ENCODE measurements around the gene CCDC51. TPM values are rescaled to one million over a fixed set of nuclear protein-coding genes. Genes with fewer than 3 reads are reported as not detected.
"Not testable (repeated sequence)": the region's sequence is repeated elsewhere in the genome, so short reads cannot be mapped to it uniquely, and the experiment has no call there.

Gene CCDC51, protein sequence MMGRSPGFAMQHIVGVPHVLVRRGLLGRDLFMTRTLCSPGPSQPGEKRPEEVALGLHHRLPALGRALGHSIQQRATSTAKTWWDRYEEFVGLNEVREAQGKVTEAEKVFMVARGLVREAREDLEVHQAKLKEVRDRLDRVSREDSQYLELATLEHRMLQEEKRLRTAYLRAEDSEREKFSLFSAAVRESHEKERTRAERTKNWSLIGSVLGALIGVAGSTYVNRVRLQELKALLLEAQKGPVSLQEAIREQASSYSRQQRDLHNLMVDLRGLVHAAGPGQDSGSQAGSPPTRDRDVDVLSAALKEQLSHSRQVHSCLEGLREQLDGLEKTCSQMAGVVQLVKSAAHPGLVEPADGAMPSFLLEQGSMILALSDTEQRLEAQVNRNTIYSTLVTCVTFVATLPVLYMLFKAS
- total RNA-seq (2014; rRNA removed; shearing (Covaris generic)) = 10.6 and 11.0 TPM in 2 replicates

- peak; percentile 94 for DNase-seq (ENCODE audit: low read depth)
Measured at GRCh38 chr3:48439820-48440589, at the start of gene CCDC51, which contains the start of gene TMA7. Gene CCDC51, minus strand, starts transcription at chr3:48440119. Its CDS starts 4,991 bp downstream, at chr3:48435128. Gene TMA7, plus strand, starts transcription at chr3:48440257. Its CDS starts 40 bp downstream, at chr3:48440297.

- no peak for DNase-seq (ENCODE audit: low read depth)
Measured at GRCh38 chr3:48486952-48487351, 47.0 kb upstream of the CCDC51 start.

- DNase-seq (ENCODE audit: low read depth) = not testable (repeated sequence)
Measured at GRCh38 chr3:48482822-48483221, 42.9 kb upstream of the CCDC51 start.

DNA sequence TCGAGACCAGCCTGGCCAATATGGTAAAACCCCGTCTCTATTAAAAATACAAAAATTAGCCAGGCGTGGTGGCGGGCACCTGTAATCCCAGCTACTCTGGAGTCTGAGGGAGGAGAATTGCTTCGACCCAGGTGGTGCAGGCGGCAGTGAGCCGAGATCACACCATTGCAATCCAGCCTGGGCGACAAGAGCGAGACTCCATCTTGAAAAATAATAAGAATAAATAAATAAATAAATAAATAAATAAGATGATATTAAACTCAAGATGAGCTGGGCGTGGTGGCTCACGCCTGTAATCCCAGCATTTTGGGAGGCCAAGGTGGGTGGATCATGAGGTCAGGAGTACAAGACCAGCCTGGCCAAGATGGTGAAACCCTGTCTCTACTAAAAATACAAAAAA lies 41.0 kb upstream of the CCDC51 start:
- not testable (repeated sequence) for DNase-seq (ENCODE audit: low read depth)

- no peak for DNase-seq (ENCODE audit: low read depth)
Measured at GRCh38 chr3:48478626-48479555, 39.0 kb upstream of the CCDC51 start.

DNA sequence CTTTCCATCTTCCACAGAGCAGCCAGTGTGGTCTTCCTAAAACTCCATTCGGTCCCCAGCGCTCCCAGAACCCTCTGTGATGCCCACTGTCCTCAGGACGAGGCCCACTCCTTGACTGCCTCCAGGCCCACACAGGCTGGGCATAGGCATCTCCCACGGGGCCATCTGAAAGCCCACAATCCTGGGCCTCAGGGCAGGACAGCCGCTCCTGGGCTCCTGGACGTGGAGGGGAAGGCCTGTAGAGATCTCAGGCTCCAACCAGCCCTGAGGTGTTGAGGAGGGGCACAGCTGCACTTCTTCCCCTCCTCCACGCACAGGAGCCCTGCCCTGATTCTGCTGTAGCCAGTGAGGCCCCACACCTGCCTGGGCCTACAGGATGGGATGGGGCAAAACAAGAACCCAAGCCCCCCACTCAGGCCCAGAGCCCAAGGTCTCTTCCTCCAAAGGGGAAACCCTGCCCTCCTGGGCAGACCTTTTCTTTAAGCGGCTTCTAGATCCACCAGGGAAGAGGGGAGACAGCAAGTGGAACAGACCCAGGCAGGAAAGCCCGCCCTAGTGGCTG lies 38.1 kb upstream of the CCDC51 start:
- DNase-seq (ENCODE audit: low read depth) = no peak

DNA sequence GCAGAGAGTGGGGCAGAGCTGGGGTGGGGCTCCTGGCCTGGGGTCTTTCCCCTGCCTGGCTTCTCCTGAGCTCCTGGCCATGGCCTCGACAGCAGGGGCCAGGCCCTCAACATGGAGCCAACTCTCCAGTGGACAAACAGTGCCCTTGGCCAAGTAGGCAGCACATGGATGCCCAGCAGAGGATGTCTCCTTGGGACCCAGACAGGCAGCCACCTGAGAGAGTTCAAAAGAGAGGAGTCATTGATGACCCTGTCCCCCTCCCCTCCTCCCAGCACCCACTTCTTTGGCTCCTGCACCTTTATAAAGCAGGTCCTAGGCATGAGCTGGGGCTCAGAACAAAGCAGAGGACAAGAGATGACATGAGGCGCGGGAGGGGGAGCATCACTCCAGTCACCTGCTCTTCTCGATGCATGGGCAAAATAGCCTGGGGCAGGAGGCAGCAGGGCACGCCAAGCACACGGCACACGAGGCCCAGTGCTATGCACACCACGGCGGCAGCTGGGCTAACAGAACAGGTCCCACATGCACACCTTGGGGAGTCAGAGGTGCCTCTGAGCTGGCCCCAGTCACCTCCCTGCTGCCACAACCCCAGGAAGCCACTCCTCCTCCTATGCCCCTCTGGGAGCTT lies 36.6 kb upstream of the CCDC51 start:
- no peak for DNase-seq (ENCODE audit: low read depth)

DNA sequence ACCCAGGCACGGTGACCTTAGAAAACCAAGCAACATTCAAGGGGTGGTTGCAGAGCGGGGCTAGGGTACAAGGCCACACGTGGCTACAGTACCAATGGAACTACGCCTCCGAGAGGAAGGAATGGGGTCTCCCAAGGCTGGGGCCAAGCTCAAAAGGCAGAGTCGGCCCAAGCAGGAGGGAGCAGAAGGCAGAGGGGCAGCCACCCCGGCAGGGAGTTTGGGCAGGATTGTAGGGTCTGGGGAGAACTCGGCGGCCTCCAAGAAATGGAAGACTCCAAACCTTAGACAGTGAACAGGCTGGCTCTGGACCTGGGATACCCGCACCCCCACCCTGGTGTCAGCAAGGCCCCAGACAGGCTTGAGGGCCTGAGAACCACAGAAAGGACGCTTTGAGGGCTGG lies 35.3 kb upstream of the CCDC51 start:
- DNase-seq (ENCODE audit: low read depth) = no peak

DNA sequence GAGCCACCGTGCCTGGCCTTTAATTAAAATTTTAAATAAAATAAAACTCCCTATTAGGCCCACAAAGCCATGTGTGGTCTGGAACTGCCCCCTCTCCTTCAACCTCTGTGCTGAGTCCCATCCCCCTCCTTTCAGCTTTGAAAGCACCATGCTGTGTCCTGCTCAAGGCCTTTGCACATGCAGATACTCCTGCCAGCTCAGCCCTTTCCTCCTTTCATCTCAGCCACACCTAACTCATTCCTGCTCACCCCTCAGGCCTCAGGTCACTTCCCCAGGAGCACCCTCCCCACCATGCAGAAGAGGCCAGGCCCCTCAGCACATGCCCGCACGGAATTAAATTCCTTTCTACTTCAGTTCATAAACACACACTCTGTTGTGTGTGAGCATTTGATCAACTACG lies 34.7 kb upstream of the CCDC51 start:
- DNase-seq (ENCODE audit: low read depth) = no peak

GRCh38 chr3:48474031-48474430 lies 34.1 kb upstream of the CCDC51 start:
- DNase-seq (ENCODE audit: low read depth) = not testable (repeated sequence)

DNA sequence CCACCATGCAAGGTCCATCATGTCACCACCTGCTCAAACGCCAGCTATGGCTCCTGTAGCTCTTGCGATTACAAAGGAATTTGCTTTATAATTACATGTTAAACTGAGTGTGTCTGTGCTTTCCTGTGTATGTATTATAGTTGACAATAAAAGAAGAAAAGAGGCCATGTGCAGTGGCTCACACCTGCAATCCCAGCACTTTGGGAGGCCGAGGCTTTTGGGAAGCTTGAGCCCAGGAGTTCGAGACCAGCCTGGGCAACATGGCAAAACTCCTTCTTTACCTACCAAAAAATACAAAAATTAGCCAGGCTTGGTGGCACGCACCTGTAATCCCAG lies 33.7 kb upstream of the CCDC51 start:
- no peak for DNase-seq (ENCODE audit: low read depth)

GRCh38 chr3:48472923-48473616 lies 33.2 kb upstream of the CCDC51 start:
- DNase-seq (ENCODE audit: low read depth) = peak; percentile 96

GRCh38 chr3:48472673-48472922 lies 32.7 kb upstream of the CCDC51 start:
- no peak for DNase-seq (ENCODE audit: low read depth)

DNA sequence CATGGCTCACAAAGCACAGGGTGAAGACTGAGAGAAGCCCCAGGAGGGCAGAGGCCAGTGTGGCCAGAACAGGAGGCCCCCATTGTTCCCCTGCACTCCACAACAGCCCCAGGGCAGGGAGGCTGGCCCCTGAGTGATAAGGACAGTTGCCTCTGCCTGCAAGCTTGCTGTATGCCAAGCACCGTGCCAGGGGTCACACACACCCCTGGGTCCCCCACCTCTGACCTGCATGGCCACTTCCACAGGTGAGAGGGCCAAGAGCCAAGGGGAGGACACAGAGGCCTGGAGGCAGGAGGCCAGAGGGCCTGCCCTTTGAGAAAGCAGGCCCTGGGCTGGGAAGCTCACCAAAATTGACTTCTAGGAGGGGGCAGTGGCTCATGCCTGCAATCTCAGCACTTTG lies 30.4 kb upstream of the CCDC51 start:
- no peak for DNase-seq (ENCODE audit: low read depth)

DNA sequence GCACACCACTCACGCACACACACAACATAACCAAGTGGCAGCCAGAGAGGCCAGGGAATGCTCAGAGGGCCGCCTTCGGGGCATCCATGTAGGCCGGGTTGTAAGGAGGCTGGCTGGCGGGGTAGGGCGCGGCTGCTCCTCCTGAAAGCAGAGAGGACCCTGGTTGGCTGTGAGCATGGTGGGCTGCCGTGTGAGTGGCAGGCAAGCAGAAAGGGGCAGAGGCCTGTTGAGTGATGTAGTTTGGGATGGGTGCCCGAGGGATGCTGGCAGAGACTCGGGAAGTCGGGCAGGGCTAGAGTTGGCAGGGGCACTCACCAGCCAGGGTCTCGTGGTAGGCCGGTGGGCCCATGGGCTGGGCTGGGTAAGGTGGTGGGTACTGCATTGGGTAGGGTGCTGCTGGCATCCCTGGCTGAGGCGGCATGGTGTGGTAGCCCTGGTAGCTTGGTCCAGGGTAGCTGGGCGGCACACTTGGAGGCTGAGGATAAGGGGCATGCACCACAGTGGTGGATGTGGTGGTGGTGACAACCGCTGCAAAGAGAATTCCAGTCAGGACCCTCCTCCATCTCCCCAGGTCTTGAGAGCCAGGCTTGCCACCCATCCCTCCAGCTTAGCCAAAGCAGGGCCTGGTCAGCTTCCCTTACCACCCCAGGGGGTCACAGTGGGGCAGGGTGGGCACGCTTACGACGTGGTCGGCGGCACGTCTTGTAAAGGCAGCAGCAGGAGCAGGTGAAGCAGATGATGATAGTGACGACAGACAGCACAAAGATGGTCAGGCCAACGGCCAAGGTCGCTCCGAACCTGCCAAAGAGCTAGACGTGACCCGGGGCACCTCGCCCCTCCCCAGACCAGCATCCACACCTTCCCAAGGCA lies 29.4 kb upstream of the CCDC51 start:
- peak; percentile 28 for DNase-seq (ENCODE audit: low read depth)

DNA sequence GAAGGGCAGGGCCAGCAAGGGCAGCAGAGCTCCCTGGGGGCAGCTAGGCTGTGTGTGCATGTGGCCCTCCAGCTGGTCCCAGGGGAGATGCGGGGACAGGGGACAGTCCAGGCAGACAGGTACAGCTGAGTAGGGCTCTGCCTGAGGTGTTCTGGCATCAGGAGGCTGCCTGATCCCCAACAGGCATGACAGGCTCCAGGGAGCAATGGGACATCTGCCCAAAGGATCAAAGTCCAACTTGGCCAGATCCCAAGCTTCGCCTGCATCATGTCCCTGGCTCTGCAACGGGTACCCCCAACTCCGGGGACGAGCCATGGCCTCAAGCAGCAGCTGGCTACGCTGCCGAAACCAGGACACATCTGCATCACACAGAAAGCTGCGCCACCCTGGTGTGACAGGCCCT lies 28.4 kb upstream of the CCDC51 start:
- no peak for DNase-seq (ENCODE audit: low read depth)

DNA sequence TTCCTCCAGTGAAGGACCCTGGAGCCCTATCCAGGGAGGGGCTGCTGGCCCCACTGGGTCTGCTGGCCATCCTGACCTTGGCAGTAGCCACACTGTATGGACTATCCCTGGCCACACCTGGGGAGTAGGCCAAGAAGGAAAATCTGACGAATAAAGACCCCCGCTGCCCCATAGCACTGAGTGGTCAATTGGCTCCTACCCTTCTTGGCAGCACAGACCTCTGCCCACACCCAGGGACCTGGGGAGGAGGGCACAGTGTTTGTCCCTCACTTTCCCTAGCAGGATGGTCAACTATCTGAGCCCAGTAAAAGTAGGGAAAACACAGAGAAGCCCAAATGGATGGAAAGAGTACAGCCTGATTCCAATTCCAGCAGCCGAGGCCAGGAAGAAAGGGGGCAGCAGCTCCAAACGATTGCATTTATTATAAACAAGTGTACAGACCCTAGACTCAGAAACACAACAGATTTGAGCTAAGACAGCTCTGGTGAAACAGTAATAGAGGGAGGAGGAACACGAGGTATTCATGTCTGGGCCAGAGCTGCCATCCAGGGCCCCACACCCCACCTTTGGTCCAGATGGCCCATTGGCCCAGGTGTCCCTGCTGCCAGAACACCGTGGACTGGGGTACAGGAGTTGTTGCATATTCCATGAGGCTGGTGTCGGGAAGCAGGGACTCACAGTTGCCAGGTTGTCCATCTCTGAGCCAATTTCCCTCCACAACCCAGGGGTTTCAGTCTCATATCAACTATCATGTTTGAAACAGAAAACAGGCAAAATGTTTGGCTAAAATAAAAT lies 27.8 kb upstream of the CCDC51 start:
- DNase-seq (ENCODE audit: low read depth) = no peak

- no peak for DNase-seq (ENCODE audit: low read depth)
Measured at GRCh38 chr3:48467110-48467454, 27.2 kb upstream of the CCDC51 start.

Data from M059J (cell line).